NCI-H2107 (cell line): ENCODE results near the gene ATP10A.

Source experiments
- DNase-seq: peaks from one replicate; lab custom pipeline; 2025; lab: John Stamatoyannopoulos, UW

The ATP10A gene

DNA sequence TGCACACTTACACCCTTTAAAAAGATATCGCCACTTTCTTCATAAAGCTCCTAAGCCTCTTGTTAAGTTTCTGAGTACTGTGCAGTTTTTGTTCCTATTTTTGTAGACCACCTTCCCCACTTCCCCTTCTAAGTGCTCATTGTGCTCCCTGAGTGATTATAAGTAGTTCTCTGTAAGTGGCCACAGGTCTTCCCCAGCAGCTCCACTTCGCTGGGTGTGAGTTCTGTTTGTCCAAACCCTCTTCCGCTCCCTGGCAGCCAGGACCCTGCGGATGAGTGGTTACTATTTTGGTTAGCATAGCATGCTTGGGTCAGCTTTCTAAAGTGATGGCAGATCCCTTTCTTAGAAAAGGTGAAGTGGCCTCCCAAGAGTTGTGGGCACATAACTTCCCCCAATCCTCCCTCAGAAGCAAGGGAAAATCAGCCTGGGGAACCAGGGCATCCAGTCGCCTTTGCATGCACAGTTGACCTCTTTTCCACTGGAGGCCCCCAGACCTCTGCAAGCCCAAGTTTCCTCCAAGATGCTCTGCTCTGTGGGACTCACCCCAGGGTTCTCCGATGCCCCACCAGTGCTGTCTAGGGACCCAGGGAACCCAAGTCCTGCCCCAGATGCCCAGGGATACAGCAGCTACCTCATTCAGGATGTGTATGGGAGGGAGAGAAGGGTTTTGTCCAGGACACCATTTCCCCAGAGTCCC, 69.6 kb downstream of the ATP10A start:
- no peak for DNase-seq

DNA sequence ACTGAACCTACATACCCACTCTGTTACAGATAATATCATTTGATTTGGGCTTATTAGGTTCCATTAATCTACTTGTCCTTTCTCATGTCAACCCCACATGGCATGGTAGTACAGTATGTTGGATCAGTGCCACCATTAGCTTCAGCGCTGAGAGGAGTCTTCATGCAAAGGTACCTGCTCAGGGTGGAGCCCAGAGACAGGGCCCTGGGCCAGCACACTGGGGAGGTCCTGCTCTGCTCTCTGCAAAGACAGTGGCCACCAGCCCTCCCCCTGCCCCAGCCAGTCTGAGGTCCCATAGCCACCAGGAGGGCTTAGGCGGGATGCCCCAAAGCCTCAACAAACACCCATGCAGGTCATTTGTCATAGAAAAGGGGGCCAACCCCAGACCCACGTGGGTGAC, 71.0 kb downstream of the ATP10A start:
- DNase-seq: no peak

GRCh38 chr15:25790000-25790660, 73.0 kb downstream of the ATP10A start:
- no peak for DNase-seq

DNA sequence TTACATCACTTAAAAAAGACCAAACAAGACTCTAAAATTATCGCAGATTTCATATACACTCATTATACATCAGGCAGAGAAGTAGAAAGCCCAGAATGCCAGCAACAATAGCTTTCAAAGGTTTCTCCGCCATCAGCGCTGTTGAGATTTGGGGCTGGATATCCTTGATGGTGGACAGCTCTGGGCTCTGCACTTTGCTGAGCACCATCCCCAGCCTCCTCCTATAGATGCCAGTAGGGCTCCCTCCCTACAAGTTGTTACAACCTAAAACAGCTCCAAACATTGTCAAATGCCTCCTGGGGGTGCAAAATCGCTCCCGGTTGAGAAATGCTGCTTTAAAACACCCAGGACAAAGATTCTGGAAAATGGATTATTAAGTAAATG, 73.5 kb downstream of the ATP10A start:
- DNase-seq: no peak

- DNase-seq: no peak
These were observed 73.9 kb downstream of the ATP10A start for GRCh38 chr15:25789211-25789610.

- no peak for DNase-seq
These were observed 75.1 kb downstream of the ATP10A start for GRCh38 chr15:25787855-25788520.

DNA sequence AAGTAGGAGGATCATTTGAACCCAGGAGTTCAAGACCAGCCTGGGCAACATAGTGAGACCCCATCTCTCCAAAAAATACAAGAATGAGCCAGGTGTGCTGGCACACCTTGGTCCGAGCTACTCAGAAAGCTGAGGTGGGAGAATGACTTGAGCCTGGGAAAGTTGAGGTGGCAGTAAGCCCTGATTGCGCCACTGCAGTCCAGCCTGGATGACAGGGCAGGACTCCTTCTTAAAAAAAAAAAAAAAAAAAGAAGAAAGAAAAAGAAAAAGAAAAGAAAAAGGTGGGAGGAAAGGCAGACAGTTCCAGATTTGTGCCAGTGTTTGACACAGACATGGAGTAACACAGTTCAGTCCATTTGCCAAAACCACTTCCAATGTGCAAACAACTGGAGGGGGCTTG, 75.7 kb downstream of the ATP10A start:
- no peak for DNase-seq

GRCh38 chr15:25786040-25786439, 77.1 kb downstream of the ATP10A start:
- no peak for DNase-seq

GRCh38 chr15:25785641-25786025, 77.5 kb downstream of the ATP10A start:
- no peak for DNase-seq

- DNase-seq: no peak
These were observed 78.1 kb downstream of the ATP10A start for GRCh38 chr15:25784876-25785640.

DNA sequence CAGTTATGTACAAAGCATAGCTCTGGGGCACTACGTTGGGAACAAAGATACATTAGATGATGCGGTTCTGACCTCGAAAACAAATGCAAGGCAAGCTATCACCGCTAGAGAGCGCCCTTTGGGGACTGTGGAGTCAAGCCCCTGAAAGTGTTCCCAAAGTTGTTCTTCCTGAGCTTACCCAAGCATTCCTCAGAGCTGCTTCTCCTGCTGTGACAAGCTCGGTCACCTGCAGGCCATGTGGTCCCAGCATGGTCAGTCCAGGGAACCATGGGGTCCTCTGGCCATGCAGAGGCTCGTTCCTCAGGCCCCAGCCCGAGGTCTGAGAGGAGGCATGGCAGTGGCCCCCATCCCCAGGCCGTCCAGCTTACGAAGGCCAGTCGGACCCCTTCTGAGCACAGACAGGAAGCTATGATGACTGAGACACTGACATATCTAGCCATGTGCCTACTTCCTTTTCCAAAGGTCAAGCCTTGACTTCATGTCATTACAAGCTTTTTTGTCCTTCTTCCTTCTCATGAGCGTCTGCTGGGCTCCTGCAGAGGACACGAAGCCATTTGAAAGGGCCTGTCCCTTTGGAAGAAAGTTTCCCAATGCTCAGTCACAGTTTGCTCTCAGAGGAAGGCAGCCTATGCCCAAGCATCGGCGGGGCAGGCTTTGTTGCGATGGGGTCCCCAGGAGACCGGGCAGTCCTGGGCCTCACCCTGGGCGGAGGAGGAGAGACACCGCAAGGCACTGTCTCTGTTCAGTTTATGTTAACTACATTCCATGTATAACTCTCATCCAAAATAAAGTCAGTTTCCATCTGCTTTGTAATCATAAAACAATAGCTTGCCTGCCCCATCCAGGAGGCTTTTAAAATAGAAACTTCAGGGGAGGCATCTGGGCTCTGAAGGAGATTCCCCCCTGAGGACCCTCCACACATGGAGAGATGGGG, 79.3 kb downstream of the ATP10A start:
- no peak for DNase-seq

GRCh38 chr15:25783134-25783533, 80.0 kb downstream of the ATP10A start:
- DNase-seq: no peak

DNA sequence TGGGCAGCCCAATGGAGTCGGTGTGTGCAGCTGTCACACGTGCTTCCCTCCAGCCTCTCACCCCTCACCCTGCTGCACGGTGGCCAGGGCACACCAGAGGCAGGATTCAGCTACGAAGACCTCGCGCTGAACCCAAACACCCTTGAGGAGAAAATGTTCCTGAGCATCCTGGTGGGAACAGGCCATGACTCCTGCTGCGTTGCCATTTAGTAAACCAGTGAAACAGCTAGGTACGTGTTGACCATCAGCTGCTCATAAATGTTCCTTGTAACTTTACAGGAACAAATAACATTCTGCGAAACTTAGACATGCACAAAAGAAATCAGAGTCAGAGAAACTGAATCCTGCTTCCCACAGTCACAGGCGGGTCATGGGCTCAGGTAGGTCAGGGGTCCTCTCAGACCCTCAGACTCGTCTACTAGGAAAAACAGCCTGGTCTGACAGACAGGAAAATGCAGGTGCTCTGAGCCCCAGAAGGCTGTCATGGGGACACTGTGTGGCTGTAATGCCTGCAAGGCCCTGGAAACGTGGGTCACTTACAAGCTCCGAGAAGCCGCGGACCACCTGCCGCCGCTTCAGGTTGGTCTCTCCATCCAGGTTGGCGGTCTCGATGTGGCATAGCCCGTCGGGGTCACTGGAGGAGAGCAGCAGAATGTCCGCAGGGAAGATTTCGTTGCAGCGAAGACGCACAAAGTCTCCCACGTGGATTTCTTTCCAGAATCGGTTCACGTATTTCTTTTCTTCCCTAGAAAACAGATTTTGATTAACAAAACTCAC, 82.5 kb downstream of the ATP10A start:
- no peak for DNase-seq

DNA sequence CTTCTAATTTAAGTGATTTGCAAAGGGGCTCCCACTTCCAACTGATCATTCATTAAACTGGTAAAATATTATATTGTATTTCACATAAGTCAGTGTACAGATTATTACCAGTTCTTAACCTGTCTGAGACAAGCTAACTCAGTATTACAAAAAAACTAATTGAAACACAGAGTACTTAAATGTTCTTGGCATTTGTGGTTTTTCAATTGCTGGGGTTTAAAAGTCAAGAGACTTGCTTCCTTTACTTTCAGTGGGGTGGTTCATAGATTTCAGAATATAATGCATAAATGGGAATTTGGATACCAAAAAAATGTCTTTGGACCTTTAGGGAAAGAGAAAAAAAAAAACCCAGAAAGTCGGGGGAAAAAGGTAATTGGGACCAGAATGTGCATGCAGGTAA, 85.0 kb downstream of the ATP10A start:
- no peak for DNase-seq

- DNase-seq: no peak
These were observed 86.1 kb downstream of the ATP10A start for GRCh38 chr15:25777037-25777436.

DNA sequence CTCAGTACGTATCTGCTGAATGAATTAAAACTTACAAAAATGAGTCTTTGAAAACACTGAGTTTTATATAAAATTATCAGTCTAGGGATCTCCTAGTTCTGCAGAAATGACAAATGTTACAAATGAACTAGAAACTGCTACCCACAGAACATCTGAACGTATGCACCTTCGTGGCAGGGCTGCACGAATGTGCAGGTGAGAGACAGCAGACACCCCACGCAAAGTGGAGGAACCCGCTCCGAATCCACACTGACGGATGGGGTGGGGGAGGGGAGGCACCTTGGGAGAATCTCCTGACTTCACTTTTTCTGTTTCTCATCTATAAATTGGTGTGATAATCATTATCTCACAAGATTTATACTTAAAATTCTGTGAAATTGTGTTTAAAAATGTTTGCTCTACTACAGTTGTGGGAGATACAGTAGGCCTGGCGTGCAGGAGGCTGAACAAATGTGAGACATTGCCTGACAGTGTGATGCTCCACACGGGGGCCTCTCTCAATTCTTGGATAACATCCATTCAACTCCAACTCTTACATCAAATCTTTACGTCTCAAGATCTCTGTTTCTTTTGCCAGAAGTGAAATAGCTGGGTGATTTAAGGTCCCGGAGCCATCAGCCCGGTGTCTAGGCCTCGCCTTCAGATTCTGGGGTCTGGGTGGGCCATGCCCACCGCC, 86.9 kb downstream of the ATP10A start:
- no peak for DNase-seq

GRCh38 chr15:25775317-25775912, 87.7 kb downstream of the ATP10A start:
- no peak for DNase-seq

DNA sequence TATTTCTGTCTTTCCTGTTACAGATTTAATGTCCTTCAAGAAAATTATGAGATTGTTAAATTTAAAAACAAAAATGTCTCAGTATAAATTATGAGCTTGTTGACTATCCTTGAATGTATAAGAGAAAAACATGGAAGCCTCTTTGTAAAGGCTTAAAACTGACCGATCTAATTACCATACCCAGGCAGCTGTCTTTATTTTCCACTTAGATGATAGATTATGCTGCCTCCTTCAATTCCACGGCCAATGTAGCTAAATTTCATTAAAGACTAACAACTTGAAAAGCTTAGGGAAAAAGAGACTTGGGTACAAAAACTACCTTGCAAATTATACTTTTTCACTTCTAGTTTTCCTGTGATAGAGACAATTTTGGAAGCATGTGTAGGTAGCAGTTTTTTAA, 88.3 kb downstream of the ATP10A start:
- no peak for DNase-seq

GRCh38 chr15:25773248-25773647, 89.9 kb downstream of the ATP10A start:
- no peak for DNase-seq

- DNase-seq: no peak
These were observed 90.6 kb downstream of the ATP10A start for GRCh38 chr15:25772500-25772899.
